HPDE6-E6E7 (cell line): ENCODE results near the gene IFNA1.
"Not testable (repeated sequence)": the region's sequence is repeated elsewhere in the genome, so short reads cannot be mapped to it uniquely, and the experiment has no call there.

ENCODE experiments used
- DNase-seq: peaks from one replicate; pipeline ENCODE4 v3.0.0; 2011; ENCODE audit warnings: missing footprints; ENCODE audit errors: extremely low spot score

IFNA1 gene

DNA sequence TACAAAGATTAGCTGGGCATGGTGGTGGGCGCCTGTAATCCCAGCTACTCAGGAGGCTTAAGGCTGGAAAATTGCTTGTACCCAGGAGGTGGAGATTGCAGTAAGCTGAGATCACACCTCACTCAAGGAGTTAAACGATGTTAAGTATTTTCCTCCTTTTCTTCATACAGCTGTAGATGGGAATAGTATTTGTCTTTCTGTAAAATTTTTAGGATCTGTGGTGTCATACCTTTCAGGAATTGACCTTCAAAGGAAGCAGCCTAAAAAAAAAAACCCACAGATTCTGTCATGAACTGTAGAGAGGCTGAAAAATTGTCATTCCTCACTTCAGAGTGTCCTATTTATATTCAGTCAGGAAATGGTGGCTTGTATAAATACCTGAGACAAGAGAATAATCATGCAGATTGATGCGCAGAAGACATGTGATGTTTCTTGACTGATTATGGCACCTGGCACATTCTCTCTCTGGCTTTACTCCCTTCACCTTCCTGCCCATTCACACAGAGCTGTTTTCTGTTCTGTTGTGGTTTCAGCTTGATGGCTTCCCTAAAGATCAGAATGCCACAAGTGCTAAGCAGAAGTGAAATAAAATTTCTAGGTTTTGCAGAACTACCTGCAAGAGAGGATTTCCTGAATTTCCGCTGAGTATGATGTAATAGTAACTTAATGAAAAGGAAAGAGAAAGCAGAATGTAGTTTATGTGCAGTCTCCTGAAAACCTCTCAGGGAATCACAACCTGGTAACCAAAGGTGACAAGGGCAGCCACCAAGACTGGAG, 3.8 kb downstream of the IFNA1 start:
- no peak for DNase-seq

DNA sequence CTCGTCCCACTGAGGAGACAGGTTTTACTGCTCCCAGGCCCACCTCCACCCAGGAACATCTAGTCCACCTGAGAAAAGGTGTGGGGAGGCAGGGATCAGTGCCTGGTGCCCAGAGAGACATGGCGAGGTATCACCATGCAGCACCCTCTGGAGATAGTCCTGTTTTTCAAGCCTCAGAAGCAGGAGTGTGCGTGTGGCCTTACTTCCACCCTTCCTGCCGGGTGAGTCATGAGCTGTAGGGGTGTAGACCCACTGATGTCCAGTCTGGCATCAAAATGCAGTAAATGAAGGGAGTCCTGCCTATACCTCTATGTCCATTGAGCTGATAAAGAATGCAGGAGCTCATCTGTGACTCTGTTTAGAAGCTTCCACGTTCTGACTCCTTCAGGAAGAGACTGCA, 9.1 kb downstream of the IFNA1 start:
- DNase-seq, result not testable (repeated sequence)

DNA sequence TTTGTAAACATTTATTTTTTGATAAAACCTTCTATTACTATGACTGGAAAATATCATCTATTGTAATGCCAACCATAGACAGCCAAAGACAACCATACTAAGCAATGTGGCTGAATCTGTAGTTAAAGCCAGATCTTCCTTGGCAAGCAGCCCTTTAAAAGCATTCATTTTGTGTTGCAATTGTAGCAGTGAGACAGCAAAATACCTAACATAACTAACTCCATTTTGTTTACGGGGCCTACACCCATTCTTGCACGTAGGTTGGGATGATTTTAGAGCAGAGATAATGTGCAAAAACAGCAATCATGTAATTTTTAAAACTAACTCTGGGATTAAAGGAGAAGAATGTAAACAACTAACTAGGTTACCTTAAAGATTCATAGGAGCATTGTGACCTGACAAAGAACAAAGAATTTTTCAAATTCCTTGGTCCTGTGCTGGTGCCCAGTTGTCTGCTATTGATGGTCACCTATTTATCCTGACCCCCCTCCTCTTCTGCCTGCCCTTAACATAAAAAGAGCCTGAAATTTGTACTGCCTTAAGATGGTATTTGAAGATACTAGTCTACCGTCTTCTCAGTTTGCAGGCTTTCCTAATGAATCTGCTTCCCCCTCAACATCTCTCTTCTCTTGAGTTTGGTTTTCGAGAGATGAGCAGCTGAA, 10.6 kb downstream of the IFNA1 start:
- no peak for DNase-seq

DNA sequence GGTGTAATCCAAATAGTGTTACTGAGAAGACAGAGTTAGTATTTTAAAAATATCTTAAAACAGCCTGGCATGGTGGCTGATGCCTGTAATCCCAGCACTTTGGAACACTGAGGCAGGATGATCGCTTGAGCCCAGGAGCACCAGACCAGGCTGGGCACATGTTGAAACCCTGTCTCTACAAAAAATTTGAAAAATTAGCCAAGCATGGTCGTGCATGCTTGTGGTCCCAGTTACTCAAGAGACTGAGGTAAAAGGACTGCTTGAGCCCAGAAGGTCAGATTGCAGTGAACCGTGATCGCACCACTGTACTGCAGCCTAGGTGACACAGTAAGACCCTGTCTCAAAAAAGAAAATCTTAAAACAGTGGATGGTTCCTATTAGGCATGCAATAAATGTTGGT, 12.4 kb downstream of the IFNA1 start:
- no peak for DNase-seq

DNA sequence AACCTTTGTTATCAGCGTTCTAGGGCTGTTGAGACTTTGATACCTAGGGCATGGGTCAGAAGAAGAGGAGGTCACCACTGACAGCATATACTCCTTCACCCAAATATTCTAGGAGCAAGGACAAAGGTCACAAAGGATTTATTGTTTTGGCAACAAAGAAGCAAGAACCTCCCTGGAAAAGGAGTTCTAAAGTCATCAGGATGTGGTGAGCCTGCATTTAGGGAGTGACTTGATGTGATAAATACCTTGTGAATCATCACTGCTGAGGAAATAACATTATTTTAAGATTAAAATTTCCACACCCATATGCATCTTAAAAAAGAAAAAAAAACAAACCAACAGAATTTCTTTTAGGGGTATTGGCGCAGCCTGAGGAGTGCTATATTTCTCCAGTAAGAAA, 13.9 kb downstream of the IFNA1 start:
- no peak for DNase-seq

DNA sequence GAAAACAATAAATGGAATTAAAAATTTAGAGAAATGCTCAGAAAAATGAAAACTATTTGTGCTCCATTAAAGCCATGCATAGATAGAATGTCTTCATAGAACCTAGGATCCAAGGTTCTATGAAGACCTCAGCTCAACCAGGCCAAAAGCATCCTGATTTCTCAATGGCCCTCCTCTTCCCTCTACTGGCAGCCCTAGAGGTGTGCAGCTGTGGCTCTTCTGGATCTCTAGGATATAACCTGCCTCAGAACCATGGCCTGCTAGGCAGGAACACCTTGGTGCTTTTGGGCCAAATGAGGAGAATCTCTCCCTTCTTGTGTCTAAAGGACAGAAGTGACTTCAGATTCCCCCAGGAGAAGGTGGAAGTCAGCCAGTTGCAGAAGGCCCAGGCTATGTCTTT, 15.1 kb downstream of the IFNA1 start:
- peak; percentile 13 for DNase-seq

DNA sequence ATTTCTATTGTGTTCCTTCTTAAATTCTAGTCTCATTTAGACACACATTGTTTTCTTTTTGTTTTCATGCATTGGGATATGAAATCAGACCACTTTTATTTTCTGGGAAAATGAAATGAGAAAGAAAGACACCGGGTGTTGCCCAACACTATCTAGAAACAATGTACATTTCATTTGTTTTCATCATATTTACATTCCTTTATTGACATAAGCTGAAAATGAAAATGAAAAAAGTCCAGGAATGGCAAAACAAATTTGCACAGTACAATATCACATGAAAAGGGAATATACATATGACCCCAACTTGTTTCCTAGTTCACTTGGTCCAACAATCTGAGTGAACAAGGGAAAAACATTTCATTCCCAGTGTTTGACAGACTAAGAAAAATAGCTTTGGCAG, 21.1 kb downstream of the IFNA1 start:
- DNase-seq, result no peak

DNA sequence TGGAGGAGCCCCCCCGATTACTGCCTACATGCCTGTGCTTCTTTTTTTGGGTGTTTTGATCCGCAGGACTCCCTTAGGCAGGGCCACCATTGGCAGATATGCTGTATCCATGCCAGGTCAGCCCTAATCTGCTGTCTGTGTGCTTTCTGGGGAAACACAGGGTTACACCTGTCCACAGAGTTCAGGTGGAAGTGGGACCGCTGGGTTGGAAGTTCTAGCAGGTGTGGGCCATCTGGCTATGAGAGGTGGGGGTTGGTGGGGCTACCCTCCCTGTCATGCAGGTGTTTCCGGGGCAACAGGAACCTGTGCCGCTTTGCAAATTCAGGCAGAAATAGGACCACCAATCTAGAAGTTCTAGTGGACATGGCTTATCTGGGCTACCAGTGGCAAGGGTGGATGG, 24.9 kb downstream of the IFNA1 start:
- DNase-seq, result no peak

DNA sequence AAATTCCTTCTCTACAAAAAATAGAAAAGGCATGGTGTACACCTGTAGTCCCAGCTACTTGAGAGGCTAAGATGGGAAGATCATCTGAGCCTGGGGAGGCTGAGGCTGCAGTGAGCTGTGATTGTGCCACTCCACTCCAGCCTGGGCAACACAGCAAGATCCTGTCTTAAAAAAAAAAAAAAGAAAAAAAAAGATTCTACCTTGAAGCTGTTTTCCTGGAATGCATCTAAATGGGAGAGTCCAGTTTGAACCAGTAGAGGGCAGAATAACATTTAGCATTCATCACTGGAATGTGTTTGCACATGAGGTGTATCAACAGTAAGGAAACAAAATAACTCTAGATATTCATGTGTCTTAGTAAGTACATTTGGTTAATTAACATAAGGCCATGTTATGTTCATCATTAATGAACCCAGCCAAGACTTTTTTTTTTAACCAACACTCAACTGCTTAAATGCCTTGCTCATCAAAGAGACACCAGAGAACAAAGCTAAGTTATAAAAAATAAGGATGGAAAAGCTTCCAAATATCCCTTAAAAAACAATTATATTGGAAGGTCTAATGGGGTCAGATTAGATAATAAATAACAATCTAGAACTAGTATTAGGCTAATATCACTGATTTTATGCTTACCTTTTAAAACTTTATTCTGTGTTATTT, 25.8 kb downstream of the IFNA1 start:
- peak; percentile 7 for DNase-seq

DNA sequence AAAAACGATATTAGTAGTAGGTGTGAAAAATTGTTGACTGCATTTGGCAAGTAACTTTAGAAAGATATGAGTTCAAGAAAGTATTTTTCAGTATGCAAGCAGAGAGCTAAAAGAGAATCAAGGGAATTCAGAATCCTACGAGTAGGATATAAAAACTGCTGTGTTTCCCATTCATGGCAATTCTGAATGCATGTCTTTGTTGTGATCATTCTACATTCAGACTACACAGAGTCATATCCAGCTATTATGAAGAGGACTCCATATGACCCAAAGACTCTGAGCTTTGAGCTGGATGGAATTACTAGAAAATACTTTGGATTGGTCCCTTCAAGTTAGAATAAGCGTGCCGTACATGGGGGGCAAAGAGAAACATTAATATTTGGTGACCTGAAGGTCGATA, 29.9 kb downstream of the IFNA1 start:
- no peak for DNase-seq

DNA sequence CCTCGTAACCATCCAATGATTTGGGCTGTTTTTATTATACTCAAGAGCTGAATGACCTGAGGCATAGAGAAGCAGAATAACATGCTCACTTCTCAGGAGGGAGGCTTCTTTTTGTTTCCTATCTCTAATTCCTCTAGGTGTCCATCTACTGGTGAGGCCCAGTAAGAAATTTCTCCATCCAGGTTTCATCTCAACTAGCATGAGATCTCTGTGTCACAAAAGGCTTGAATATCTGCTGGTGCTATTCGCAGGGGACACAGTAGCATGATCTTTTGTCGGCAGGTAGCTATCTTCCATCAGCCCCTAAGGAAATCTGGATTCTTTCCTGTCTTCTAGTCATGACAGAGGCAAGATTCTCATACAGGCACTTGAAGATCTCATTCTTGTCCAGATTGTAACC, 33.0 kb downstream of the IFNA1 start:
- DNase-seq, result no peak

DNA sequence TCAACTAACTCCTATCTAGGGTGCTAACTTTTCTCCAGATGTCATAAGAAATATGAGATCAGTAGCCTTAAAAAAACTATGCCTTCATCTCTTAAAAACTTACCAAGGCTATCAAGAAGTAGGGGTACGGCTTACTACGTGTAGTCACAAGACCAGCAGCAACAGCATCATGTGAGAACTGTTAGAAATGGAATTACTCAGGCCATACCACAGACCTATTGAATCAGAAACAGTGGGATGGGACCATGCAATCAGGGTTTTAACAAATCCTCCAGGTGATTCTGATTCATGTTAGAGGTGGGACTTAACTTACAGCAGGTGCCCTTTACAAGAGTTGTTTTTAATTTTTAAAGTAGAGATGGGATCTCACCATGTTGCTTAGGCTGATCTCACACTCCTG, 37.2 kb downstream of the IFNA1 start:
- no peak for DNase-seq

DNA sequence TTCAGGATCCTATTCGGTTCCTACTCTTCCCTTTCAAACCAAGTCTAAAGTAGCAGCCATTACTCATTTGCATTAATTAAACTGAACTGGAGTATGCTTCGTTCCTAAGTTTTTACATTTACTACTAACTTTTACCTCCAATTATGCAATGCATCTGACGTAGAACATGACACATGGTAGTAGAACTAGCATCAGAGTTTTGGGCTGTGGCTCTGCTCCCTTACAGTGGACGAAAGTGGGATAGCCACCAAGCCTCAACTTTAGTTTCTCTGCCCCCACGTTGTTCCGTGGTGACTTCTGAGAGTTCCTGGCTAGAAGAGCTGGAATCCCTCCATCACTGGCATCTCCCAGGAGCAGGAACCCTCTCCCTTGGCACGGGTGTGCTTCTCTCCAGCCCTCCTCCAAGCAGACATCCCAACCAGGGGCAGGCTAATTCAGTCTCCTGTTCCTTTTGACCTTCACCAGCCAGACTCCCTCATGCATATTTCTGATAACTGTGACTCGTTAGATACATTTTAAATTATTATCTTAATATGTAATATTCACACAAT, 39.0 kb downstream of the IFNA1 start:
- no peak for DNase-seq

DNA sequence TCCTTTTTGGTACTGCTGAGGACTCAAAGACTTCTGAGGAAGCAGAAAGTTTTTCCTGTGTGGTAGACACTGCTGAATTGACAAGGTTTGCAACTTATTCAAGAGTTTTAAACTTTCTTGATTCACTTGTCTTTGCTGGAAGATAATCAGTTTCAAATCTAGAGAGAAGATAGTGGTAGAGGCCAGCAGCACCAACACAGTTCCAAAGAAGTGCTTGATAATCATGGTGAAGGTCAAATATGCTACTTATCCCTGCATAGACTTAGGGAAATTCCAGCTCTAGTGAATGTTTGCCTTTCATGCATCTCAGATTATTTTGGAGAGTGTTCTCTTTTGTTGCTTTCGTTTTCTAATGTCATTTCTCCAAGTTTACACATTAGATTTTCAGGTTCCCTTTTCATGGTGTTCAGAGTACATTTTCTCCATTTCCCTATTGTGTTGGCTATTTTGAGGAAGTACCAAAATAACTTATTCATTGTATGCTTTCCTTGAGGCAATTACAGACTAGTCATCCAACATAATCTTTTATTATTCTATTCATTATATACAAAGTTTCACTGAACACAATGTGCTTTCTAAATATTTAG, 41.3 kb downstream of the IFNA1 start:
- DNase-seq, result no peak

DNA sequence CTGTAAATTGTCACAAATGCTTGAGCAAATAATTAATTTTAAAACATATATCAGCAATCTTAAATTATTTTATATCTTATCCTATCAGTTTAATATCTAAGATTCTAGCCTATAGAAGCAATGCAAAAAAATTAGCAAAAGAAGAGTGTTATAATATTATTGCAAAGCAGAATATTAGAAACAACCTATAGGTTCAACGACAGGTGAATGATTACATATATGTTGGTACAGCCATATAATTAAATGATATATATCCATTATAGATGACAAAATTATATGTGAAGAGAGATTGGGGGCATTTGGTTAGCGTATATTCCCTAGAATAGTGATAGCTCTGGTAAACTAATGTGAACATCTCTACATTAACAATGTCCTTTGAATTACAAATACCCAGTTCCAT, 42.0 kb downstream of the IFNA1 start, which contains the start of gene IFNE:
Gene IFNE (minus strand): TSS at position 101 of the 400 bp plus-strand sequence. CDS start 619 bp downstream, outside the sequence.
- DNase-seq, result no peak
